ENCODE results near the gene SGIP1. TPM values are rescaled to one million over a fixed set of nuclear protein-coding genes. Genes with fewer than 3 reads are reported as not detected.

The SGIP1 gene
- total and polyA plus RNA-seq, 9 donors: 1.7 to 3.1 (median 2.4) TPM

DNA sequence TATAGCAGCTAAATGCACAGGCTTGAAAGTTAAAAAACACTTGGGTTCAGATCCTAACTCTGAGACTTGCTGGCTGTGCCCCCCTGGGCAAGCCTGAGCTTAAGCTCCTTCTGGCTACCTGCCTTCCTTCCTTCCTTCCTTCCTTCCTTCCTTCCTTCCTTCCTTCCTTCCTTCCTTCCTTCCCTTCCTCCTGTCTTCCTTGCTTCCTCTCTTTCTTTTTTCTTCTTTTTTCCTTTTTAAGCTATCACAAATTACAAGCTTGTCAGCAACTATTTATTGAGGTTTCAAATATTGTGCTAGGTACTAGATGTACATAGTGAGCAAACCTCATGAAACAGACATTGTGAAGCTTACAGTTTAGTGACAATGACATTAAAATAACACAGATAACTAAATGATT lies 15.1 kb downstream of the SGIP1 start:
- Histone ChIP-seq H3K27me3 (ENCODE audit: control insufficient read depth, insufficient read depth, low read length) (no peaks in the 10 kb centered on the region), H3K36me3 (ENCODE audit: control insufficient read depth, insufficient read depth, low read length) (no peaks in the 10 kb centered on the region), H3K4me1 (ENCODE audit: control insufficient read depth, insufficient read depth, low read length) (peaks cover 3% of the 10 kb centered on the region), H3K4me3 (ENCODE audit: low read length) (no peak overlapping the region), H3K27ac (ENCODE audit: low read length) (no peak overlapping the region), H3K9me3 (replicated peaks; ENCODE audit: control insufficient read depth, low read depth, low read length) (no peaks in the 10 kb centered on the region)
- no peak for DNase-seq

DNA sequence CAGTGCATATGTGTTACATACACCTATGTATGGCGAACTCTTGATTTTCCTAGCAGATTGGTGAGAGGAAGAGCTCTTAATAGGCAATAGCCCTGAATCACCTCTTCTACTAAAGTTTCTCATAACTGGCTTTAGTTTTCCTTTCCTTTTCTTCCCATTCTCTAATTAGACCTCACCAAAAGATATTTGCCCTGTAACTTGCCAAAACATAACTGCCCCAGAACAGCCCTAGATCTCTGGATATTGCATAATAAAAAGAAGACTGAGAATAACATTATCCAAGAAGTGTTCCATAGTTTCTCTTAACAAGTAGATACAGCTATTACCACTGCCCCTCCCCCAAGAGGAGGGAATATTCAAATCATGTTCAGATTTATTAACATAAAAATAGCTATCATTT lies 16.3 kb downstream of the SGIP1 start:
- DNase-seq: no peak

DNA sequence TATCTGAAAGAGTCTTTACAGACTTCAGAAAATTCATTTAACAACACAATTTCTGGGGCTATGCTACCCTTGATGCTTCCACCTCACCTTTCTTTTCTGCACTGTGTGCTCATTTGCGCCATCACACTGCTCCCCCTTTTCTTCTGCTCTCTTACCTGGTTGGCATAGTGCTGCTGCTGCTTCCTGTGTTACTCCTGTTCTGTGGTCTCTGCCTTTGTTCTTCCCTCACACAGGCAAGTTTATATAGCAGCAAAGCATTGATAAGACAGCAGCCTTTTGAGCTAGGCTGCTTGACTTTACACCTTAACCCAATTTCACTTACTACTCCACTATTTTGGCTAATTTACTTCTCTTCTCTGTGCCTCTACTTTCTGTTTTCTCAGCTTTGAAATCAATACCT lies 18.3 kb downstream of the SGIP1 start:
- Histone ChIP-seq H3K9me3 (replicated peaks; ENCODE audit: control insufficient read depth, low read depth, low read length) (no peaks in the 10 kb centered on the region), H3K4me1 (ENCODE audit: control insufficient read depth, insufficient read depth, low read length) (peaks cover 3% of the 10 kb centered on the region), H3K36me3 (ENCODE audit: control insufficient read depth, insufficient read depth, low read length) (no peaks in the 10 kb centered on the region), H3K27ac (ENCODE audit: low read length) (no peak overlapping the region), H3K4me3 (ENCODE audit: low read length) (no peak overlapping the region), H3K27me3 (ENCODE audit: control insufficient read depth, insufficient read depth, low read length) (no peaks in the 10 kb centered on the region)
- WGBS (ENCODE audit: insufficient coverage): 100% methylated on average over 1 of the region's 1 CpG
- DNase-seq: no peak

More for the DNA sequence above, 16.3 kb downstream of the SGIP1 start:
- no peaks in the 10 kb centered on the region for H3K9me3 ChIP-seq (replicated peaks; ENCODE audit: control insufficient read depth, low read depth, low read length)
- H3K4me1 ChIP-seq (ENCODE audit: control insufficient read depth, insufficient read depth, low read length): peaks cover 3% of the 10 kb centered on the region
- H3K27ac ChIP-seq (ENCODE audit: low read length): no peak overlapping the region
- no peaks in the 10 kb centered on the region for H3K36me3 ChIP-seq (ENCODE audit: control insufficient read depth, insufficient read depth, low read length)
- H3K4me3 ChIP-seq (ENCODE audit: low read length): no peak overlapping the region
- WGBS (ENCODE audit: insufficient coverage): no CpG with 5 or more reads among the region's 1 CpG
- no peaks in the 10 kb centered on the region for H3K27me3 ChIP-seq (ENCODE audit: control insufficient read depth, insufficient read depth, low read length)

DNA sequence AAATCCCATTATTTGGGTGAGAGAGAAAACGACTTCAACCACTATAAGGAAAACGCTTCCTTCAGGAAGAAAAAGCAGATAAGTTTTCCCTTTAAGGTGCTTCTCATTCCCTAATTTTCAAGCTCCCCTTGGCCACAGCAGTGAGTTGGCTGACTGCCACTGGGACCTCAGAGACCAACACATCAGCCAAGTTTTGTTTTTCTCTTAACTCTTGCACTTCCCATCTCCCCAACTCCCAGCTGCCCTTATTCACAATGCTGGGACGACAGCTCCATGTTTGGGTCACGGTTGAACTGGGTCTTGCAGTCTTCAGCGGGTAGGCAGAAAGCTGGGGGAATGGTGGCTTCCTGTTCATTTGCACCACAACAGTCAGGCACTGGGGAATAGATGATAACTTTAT lies 18.9 kb downstream of the SGIP1 start:
- peak; percentile 71 for DNase-seq
- 30% methylated on average over 2 of the region's 5 CpGs for WGBS (ENCODE audit: insufficient coverage)
- Histone ChIP-seq H3K27ac (ENCODE audit: low read length) (no peak overlapping the region), H3K9me3 (replicated peaks; ENCODE audit: control insufficient read depth, low read depth, low read length) (no peaks in the 10 kb centered on the region), H3K4me3 (ENCODE audit: low read length) (no peak overlapping the region), H3K4me1 (ENCODE audit: control insufficient read depth, insufficient read depth, low read length) (peaks cover 3% of the 10 kb centered on the region), H3K27me3 (ENCODE audit: control insufficient read depth, insufficient read depth, low read length) (no peaks in the 10 kb centered on the region), H3K36me3 (ENCODE audit: control insufficient read depth, insufficient read depth, low read length) (no peaks in the 10 kb centered on the region)

DNA sequence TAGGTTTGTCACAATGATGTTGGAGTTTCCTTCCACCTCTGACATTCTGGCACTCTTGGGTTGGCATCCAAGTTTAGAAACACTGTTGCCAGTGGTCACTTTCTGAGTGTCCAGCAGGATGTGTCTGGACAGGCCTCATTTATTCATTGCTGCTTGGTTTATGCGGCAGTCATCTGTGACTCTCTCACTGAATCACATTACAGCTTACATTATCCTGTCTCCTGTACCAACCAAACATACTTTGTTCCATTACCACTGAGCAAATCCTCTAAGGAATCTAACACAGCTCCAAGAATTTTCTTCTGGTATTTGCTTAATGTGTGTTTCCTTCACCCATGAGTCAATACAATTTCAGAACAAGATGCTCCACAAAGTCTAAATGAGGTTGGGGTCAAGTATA lies 19.9 kb downstream of the SGIP1 start:
- 100% methylated on average over 1 of the region's 1 CpG for WGBS (ENCODE audit: insufficient coverage)
- Histone ChIP-seq H3K36me3 (ENCODE audit: control insufficient read depth, insufficient read depth, low read length) (no peaks in the 10 kb centered on the region), H3K4me3 (ENCODE audit: low read length) (no peak overlapping the region), H3K9me3 (replicated peaks; ENCODE audit: control insufficient read depth, low read depth, low read length) (no peaks in the 10 kb centered on the region), H3K27me3 (ENCODE audit: control insufficient read depth, insufficient read depth, low read length) (no peaks in the 10 kb centered on the region), H3K4me1 (ENCODE audit: control insufficient read depth, insufficient read depth, low read length) (peaks cover 3% of the 10 kb centered on the region), H3K27ac (ENCODE audit: low read length) (no peak overlapping the region)
- DNase-seq: no peak

DNA sequence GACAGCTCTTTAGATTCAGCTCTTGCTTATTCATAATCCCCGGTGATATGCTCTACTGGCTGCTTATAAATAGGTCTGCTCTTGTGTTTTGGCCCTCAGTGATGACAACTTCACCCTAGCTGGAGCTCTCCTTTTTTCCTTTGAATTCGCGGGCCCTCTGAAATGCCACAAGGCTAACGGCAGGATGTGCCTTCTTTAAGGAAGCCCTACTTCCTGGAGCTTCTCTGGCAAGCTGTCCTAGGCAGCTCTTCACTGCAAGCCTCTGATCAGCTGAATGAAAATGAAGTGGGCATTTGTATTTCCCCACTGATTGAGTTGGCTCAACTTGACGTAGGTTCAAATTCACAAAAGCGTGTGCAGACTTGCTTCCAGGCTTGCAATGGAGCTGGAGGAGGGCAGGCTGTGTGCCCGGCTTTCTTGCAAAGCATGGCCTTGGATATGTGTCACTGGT lies 22.2 kb downstream of the SGIP1 start:
- no peaks in the 10 kb centered on the region for H3K36me3 ChIP-seq (ENCODE audit: control insufficient read depth, insufficient read depth, low read length)
- H3K27ac ChIP-seq (ENCODE audit: low read length): no peak overlapping the region
- no peak for DNase-seq
- H3K9me3 ChIP-seq (replicated peaks; ENCODE audit: control insufficient read depth, low read depth, low read length): no peaks in the 10 kb centered on the region
- no peaks in the 10 kb centered on the region for H3K27me3 ChIP-seq (ENCODE audit: control insufficient read depth, insufficient read depth, low read length)
- H3K4me1 ChIP-seq (ENCODE audit: control insufficient read depth, insufficient read depth, low read length): peaks cover 3% of the 10 kb centered on the region
- 69% methylated on average over 6 of the region's 7 CpGs for WGBS (ENCODE audit: insufficient coverage)
- H3K4me3 ChIP-seq (ENCODE audit: low read length): no peak overlapping the region

DNA sequence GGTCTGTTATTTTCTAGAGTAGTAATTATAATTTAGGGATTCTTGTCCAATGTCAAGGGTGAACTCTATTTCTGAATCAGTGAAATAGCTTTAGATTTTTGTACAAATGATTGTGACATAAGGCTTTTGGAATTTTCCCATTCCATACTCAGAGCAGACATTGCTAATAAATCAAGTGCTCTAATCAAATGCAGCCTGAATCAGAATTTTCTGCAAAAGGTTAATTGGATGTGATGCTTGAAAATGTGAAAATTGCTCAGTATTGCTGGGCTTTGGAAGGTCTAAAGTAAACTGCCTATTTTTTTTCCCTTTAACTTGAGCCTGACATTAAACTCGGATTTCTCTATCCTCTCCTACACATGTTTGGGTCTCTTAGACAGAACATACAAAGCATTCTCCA lies 23.2 kb downstream of the SGIP1 start:
- Histone ChIP-seq H3K27me3 (ENCODE audit: control insufficient read depth, insufficient read depth, low read length) (no peaks in the 10 kb centered on the region), H3K27ac (ENCODE audit: low read length) (no peak overlapping the region), H3K4me1 (ENCODE audit: control insufficient read depth, insufficient read depth, low read length) (peaks cover 3% of the 10 kb centered on the region), H3K4me3 (ENCODE audit: low read length) (no peak overlapping the region), H3K9me3 (replicated peaks; ENCODE audit: control insufficient read depth, low read depth, low read length) (no peaks in the 10 kb centered on the region), H3K36me3 (ENCODE audit: control insufficient read depth, insufficient read depth, low read length) (no peaks in the 10 kb centered on the region)
- DNase-seq: no peak
- no CpG with 5 or more reads among the region's 1 CpG for WGBS (ENCODE audit: insufficient coverage)

DNA sequence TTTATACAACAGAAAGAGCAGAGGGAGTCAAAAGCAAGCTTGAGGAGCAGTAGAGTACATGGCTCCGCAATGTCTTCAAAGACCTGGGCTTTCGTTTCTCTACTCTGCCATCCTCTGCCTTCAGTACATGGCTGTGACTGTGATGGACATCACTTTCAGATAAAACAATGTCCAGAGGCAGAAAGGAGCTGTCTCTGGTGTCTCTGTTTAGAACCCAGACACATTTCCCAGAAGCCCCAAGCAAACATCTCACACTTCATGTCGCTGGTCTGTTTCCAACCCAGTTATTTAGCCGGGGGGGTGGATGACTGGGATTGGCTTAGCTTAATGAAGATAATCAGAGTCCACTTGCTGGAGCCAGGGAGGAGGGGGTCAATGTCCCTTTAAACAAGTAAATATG lies 25.6 kb downstream of the SGIP1 start:
- Histone ChIP-seq H3K27me3 (ENCODE audit: control insufficient read depth, insufficient read depth, low read length) (no peaks in the 10 kb centered on the region), H3K9me3 (replicated peaks; ENCODE audit: control insufficient read depth, low read depth, low read length) (no peaks in the 10 kb centered on the region), H3K36me3 (ENCODE audit: control insufficient read depth, insufficient read depth, low read length) (no peaks in the 10 kb centered on the region), H3K27ac (ENCODE audit: low read length) (no peak overlapping the region), H3K4me1 (ENCODE audit: control insufficient read depth, insufficient read depth, low read length) (peaks cover 5% of the 10 kb centered on the region), H3K4me3 (ENCODE audit: low read length) (no peak overlapping the region)
- DNase-seq: no peak
- 75% methylated on average over 2 of the region's 4 CpGs for WGBS (ENCODE audit: insufficient coverage)

DNA sequence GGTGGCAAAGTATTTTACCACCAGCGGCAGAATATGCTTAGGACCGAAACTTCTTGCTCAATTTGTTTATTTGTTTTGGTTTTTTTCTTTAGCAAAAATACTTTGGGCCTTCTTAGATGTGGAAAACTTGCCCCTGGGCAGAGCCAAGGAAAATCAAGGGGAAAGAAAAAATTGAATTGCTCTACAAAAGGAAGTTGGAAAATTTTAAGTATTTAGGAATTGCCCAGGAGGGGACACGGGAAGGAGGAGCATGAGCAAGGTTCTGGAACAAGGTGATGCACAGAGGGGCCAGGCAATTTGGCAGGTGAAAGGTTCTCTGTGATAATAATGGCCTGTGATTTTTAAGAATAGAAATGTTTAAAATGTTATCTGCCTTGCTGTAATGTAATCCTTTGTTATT lies 28.6 kb downstream of the SGIP1 start:
- H3K27ac ChIP-seq (ENCODE audit: low read length): no peak overlapping the region
- peaks cover 5% of the 10 kb centered on the region for H3K4me1 ChIP-seq (ENCODE audit: control insufficient read depth, insufficient read depth, low read length)
- no peak overlapping the region for H3K4me3 ChIP-seq (ENCODE audit: low read length)
- DNase-seq: no peak
- no peaks in the 10 kb centered on the region for H3K27me3 ChIP-seq (ENCODE audit: control insufficient read depth, insufficient read depth, low read length)
- no peaks in the 10 kb centered on the region for H3K9me3 ChIP-seq (replicated peaks; ENCODE audit: control insufficient read depth, low read depth, low read length)
- no peaks in the 10 kb centered on the region for H3K36me3 ChIP-seq (ENCODE audit: control insufficient read depth, insufficient read depth, low read length)
- WGBS (ENCODE audit: insufficient coverage): 81% methylated on average over 2 of the region's 3 CpGs

DNA sequence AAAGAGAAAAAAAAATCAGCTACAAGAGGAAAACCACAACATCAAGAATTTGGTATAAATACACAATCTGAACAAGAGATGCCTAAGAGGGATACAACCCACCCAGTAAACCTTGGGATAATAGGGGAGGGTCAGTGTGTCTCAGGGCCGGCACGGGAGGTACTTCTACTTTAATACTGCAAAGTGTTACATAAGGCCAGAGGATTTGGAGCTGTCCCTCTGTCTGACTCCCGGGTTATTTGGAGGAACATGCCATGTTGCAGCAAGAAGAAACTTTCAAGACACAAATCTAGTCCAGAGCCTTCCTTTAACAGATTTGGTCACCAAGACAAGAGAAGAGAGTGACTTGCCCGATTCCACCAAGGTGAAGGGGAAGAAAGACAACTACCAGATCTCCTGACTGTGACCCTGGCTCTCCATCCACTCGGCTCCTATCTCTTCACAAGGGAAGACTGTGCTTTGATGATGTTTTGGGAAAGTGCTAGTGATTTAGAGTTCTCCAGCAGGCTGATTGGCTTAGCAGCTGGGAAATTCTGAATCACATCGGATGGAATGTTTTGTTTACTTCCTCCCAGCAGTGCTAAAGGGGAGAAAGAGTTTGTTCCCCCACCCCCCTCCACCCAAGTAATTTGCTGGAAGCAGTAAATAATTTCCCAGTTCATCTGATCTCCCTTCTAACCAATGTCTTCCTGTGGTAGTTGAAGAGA lies 29.3 kb downstream of the SGIP1 start:
- WGBS (ENCODE audit: insufficient coverage): no CpG with 5 or more reads among the region's 6 CpGs
- no peaks in the 10 kb centered on the region for H3K27me3 ChIP-seq (ENCODE audit: control insufficient read depth, insufficient read depth, low read length)
- no peak overlapping the region for H3K4me3 ChIP-seq (ENCODE audit: low read length)

More for the DNA sequence above, 29.3 kb downstream of the SGIP1 start:
- H3K4me1 ChIP-seq (ENCODE audit: control insufficient read depth, insufficient read depth, low read length): peaks cover 5% of the 10 kb centered on the region
- H3K36me3 ChIP-seq (ENCODE audit: control insufficient read depth, insufficient read depth, low read length): no peaks in the 10 kb centered on the region
- DNase-seq: peak; percentile 64
- H3K27ac ChIP-seq (ENCODE audit: low read length): no peak overlapping the region
- no peaks in the 10 kb centered on the region for H3K9me3 ChIP-seq (replicated peaks; ENCODE audit: control insufficient read depth, low read depth, low read length)
